ENCODE results near the gene ZNF688.
A peak's percentile ranks its signal among the peaks of the same experiment; 100 is the strongest.

The ZNF688 gene

GRCh38 chr16:30585400-30586191 lies 14.1 kb upstream of the ZNF688 start, which contains the start of gene ZNF785:
Gene ZNF785, minus strand, starts transcription at chr16:30585697. Its CDS starts 86 bp downstream, at chr16:30585611.
- DNase-seq (ENCODE audit: low read depth in 3 of 3), result peak; percentile 80 to 92 (median 89)

GRCh38 chr16:30585022-30585399 lies 13.5 kb upstream of the ZNF688 start:
- DNase-seq (ENCODE audit: low read depth in 3 of 3), result peak in 1 of 3 experiments; percentile 17

DNA sequence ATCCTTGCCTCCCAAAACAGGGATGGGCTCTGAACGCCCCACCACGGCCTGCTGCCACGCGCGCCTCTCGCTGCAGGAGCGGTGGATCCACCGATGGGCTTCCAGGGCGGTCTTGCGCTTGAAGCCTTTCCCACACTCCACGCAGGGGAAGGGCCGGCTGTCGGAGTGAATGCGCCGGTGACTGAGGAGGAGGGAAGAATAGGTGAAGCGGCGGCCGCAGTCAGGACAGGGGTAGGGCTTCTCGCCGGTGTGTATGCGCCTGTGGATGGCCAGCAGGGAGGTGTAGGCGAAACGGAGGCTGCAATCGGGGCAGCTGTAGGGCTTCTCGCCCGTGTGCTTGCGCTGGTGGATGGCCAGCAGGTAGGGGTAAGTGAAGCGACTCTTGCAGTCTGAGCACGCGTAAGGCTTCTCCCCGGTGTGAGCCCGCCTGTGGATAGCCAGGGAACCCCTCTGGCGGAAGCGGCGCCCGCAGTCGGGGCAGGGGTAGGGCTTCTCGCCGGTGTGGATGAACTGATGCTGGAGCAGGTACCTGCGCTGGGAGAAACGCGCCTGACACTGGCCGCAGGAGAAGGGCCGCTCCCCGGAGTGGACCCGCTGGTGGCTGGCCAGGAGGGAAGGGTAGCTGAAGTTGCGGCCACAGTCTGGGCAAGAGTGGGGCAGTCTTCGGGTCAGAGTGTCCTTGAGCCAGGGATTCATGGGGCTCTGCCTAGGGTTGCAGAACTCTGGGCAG lies 11.3 kb upstream of the ZNF688 start:
- no peak for DNase-seq (ENCODE audit: low read depth in 3 of 3)

GRCh38 chr16:30581457-30581856 lies 9.9 kb upstream of the ZNF688 start:
- no peak for DNase-seq (ENCODE audit: low read depth in 3 of 3)

GRCh38 chr16:30574678-30575077 lies 3.2 kb upstream of the ZNF688 start:
- no peak for DNase-seq (ENCODE audit: low read depth in 3 of 3)

GRCh38 chr16:30570636-30571444 lies 674 bp downstream of the ZNF688 start:
- DNase-seq (ENCODE audit: low read depth in 3 of 3), result no peak

GRCh38 chr16:30569746-30570635 lies 1.5 kb downstream of the ZNF688 start:
- no peak for DNase-seq (ENCODE audit: low read depth in 3 of 3)

GRCh38 chr16:30569281-30569680 lies 2.2 kb downstream of the ZNF688 start:
- DNase-seq (ENCODE audit: low read depth in 3 of 3), result no peak

DNA sequence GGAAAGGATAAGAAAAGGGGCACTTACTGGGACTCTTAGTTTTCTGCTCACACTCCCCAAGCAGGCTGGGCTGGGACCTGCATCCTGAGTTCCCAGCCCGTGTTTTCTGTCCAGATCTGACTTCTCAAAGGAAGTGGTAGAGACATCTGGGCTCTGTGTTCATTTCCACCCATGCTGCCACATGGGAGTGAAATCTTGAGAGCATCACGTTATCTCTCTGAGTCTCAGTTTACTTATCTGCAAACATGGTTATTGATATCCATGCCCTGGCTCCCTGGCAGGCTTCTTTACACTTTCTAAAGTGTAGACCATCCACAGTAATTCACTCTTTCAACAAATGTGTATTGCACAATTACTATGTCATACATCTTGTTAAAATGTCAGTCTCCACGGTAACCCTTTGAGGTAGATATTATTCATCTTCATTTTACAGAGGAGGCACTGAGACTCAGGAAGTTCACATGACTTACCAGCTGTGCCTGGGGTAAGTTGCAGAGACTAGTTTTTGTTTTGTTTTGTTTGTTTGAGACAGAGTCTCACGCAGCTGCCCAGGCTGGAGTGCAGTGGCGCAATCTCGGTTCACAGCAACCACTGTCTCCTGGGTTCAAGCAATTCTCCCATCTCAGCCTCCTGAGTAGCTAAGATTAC lies 3.4 kb downstream of the ZNF688 start:
- DNase-seq (ENCODE audit: low read depth in 3 of 3), result no peak

DNA sequence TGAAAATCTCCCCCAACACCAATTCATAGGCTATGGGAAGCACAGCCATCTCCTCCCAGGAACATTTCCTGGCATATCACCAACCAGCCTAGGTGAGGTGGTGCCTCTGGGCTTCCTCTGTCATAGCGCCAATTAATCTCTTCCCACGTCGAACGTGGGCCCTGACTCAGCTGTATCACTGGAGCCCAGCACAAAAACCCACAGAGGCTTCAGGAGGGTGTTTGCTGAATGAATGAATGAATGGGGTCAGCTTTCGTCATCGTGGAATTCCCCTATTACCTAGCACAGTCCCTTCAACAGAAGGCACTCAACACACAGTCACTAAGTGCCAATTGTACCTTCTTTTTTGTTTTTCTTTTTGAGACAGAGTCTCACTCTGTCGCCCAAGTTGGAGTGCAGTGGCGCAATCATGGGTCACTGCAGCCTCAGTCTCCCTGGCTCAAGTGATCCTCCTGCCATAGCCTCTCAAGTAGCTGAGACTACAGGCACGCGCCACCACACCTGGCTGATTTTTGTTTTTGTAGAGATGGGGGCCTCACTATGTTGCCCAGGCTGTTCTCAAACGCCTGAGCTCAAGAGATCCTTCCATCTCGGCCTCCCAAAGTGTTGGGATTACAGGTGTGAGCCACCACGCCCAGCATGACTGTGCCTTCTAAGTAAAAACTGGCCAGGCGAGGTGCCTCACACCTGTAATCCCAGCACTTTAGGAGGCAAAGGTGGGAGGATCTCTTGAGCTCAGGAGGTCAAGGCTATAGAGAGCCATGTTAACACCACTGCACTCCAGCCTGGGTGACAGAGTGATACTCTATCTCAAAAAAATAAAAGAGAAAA lies 4.1 kb downstream of the ZNF688 start:
- peak; percentile 32 to 65 (median 62) for DNase-seq (ENCODE audit: low read depth in 3 of 3)

DNA sequence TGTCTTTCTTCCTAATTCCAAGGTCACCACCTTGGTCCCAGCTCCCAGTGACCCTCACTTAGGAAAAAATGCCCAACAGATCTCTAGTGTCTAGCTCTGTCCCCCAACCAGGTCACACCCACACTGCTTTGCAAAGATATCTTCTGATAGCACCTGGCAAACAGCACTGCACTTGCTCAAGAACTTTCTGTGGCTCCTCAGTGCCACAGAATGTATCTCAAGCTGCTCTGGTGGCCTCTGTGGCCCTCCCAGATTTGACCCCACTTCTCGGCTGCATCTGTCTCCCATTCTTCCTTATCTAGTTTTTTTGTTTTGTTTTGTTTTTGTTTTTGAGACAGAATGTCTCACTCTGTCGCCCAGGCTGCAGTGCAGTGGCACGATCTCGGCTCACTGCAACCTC lies 5.0 kb downstream of the ZNF688 start:
- no peak for DNase-seq (ENCODE audit: low read depth in 3 of 3)

GRCh38 chr16:30565984-30566383 lies 5.5 kb downstream of the ZNF688 start:
- DNase-seq (ENCODE audit: low read depth in 3 of 3), result no peak

DNA sequence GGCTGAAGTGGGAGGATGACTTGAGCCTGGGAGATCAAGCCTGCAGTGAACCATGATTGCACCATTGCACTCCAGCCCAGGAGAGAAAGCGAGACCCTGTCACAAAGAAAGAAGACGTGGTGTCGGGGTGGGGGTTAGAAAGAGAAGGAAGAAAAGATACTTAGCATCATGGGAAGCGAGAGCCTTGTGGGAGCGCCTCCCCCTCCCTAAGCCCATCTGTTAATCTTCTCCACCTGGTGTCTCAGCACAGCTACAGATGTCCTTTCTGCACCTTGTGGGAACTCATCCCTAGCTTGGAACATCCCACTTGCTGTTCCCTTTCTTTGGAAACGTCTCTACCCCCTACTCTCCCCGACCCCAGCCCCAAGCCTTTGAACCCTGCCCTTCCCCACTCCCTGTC lies 6.0 kb downstream of the ZNF688 start:
- no peak for DNase-seq (ENCODE audit: low read depth in 3 of 3)

DNA sequence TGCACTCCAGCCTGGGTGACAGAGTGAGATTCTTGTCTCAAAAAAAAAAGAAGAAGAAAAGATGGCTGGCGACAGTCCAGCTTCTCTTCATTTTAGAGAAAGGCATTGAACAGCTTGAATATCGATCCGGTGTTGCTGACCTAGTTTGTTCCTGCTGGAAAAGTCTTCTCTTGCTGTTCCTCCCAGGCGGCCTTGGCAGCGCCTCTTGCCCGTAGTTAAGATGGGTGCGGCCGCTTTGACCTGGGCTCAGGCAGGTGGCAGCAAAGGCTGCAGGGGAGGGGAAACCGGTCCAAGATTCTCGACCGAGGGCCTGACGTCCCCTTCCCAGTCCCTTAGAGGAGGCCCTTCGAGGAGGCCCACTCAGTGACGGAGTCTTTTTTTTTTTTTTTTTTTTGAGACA lies 9.5 kb downstream of the ZNF688 start:
- DNase-seq (ENCODE audit: low read depth in 3 of 3), result no peak

DNA sequence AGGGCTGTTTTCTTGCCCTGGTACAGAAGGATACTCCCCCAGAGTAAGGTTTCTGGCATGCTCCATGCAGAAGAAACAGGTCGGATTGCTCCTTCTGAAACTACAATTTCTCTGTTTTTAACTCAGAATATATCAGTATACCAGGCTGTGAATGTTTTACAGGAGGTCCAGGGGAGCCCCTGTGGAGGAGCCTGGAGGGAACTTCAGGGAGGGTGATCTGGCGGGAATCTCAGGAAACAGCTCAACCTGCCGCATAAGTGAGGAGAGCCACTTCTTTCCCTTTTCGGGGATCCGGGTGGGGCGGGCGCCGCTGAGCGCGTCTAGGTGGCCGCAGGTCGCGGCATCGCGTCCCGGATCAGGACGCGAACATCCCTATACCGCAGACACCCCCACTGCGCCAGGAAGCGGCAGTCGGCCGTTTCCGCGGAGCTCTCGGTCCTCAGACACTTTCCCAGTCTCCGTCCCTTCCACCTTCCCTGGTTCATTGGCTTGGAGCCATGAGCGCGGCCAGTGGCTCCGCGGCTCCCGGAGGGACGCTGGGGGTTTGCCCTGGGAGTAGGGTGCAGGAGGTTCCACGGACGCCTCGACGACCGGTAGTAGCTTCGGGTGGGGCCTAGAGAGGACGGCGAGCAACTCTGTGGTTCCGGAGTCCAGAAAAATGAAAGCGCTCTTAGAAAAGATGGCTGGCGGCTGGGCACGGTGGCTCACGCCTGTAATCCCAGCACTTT lies 10.3 kb downstream of the ZNF688 start:
- no peak for DNase-seq (ENCODE audit: low read depth in 3 of 3)

DNA sequence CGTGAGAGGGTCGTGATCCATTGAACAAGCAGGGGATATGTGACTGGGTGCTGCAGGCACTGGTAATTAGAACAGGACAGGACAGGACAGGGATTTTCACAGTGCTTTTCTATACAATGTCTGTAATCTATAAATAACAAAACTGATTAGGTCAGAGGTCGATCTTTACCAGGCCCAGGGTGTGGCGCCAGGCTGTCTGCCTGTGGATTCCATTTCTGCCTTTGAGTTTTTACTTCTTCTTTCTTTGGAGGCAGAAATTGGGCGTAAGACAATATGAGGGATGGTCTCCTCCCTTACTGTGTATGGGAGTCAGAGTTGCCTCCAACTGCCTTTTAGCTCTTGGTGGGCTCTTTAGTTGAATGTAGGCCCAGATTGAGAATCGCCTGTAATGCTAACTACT lies 11.8 kb downstream of the ZNF688 start:
- no peak for DNase-seq (ENCODE audit: low read depth in 3 of 3)

GRCh38 chr16:30558789-30559377 lies 12.6 kb downstream of the ZNF688 start:
- DNase-seq (ENCODE audit: low read depth in 3 of 3), result no peak

GRCh38 chr16:30557957-30558788 lies 13.3 kb downstream of the ZNF688 start, which contains the start of gene ZNF764:
Gene ZNF764, minus strand, starts transcription at chr16:30558374. Its CDS starts 192 bp downstream, at chr16:30558182.
- peak; percentile 91 to 97 (median 95) for DNase-seq (ENCODE audit: low read depth in 3 of 3)

Data from stimulated activated CD4-positive, alpha-beta T cell treated with anti-CD3 and anti-CD28 coated beads, TNF-alpha, amount 100 ng/mL, for 24 hours (primary cell).